GM10847 (cell line): ENCODE measurements around the gene MMD.
A peak's percentile ranks its signal among the peaks of the same experiment; 100 is the strongest.

Source experiments
- POLR2A ChIP-seq: IDR thresholded peaks from 2 replicates; pipeline ENCODE4 v1.6.1; 2011; ENCODE audit not compliant: insufficient read length; ENCODE audit errors: extremely low read depth

MMD gene

GRCh38 chr17:55421179-55421934, at the start of gene MMD:
MMD (minus strand) TSS chr17:55421835; CDS start chr17:55421695, 140 bp downstream.
- peak; percentile 37 for TF ChIP-seq POLR2A

DNA sequence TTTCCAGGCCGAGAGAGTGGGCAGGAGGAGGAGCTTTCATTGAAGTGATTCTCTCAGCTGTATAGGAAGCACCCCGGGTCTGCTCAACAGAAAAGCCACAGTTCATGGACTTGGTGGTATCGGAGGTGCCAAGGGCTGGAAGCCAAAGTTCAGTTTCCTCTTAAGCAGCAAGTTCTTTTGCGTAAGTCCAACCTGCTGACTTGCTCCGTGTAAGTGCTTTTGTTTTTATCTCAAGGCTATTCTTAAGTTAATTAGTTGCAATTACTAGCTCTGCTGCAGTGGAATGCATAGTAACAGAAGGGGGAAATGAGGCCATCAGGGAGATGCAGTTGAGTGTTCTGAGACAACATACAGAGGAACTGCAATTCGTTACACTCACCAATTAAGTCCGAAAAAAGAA, 45.0 kb upstream of the MMD start:
- no peak for TF ChIP-seq POLR2A

DNA sequence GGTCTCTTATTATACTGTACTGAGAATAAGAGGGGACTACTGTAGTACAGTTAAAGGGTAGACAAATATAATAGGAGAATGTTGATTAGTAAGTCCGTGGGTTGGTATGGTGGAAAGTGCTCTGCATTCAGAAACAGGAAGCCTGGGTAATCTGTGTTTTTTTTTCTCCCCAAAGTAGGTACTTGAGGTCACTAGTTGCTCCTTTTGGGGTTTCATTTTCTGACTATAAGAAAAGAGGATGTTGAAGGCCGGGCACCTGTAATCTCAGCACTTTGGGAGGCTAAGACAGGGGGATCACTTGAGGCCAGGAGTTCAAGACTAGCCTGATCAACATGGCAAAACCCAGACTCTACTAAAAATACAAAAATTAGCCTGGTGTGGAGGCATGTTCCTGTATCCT, 42.0 kb upstream of the MMD start:
- no peak for TF ChIP-seq POLR2A

- no peak for TF ChIP-seq POLR2A
These were observed 41.1 kb upstream of the MMD start for GRCh38 chr17:55462711-55463110.

- no peak for TF ChIP-seq POLR2A
These were observed 40.6 kb upstream of the MMD start for GRCh38 chr17:55462234-55462633.

- no peak for TF ChIP-seq POLR2A
These were observed 37.3 kb upstream of the MMD start for GRCh38 chr17:55458978-55459377.

GRCh38 chr17:55458287-55458900, 36.8 kb upstream of the MMD start:
- TF ChIP-seq POLR2A: no peak

GRCh38 chr17:55456307-55457240, 34.9 kb upstream of the MMD start:
- TF ChIP-seq POLR2A: no peak

- TF ChIP-seq POLR2A: no peak
These were observed 33.4 kb upstream of the MMD start for GRCh38 chr17:55454906-55455474.

DNA sequence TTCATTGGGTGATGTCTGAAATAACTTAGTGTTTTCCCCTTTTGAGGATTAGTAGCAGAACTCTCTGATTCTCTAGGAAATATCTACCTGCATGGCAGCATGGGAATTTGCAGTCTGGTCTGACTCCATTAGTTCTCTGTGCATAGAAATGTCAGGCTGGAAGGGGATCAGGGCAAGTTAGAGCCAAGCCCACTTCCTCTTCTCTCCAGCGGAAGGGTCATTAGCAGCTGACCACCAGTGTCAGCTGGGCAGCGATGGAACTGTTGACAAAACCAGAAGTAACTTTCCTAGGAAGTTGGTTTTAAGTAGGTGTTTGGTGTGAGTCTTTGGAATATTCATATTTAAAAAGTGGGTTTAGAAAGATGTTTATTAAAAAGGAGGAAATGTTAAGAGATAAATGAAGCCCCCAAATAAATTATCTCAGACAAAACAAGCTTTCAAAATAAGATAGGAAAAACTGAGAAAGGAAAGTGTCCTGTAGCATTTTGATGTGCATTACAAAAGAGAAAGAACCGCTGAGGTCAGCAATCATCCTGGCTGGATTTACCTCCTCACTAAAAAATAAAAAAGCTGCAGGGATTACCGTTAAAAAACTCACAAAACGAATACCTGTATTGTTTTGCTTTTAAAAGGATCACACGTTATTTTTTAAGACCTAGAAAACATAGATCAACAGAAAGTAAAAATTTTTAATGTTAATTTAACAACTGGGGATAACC, 32.4 kb upstream of the MMD start:
- TF ChIP-seq POLR2A: no peak

GRCh38 chr17:55452139-55452790, 30.6 kb upstream of the MMD start:
- no peak for TF ChIP-seq POLR2A

- no peak for TF ChIP-seq POLR2A
These were observed 30.1 kb upstream of the MMD start for GRCh38 chr17:55451758-55452138.

DNA sequence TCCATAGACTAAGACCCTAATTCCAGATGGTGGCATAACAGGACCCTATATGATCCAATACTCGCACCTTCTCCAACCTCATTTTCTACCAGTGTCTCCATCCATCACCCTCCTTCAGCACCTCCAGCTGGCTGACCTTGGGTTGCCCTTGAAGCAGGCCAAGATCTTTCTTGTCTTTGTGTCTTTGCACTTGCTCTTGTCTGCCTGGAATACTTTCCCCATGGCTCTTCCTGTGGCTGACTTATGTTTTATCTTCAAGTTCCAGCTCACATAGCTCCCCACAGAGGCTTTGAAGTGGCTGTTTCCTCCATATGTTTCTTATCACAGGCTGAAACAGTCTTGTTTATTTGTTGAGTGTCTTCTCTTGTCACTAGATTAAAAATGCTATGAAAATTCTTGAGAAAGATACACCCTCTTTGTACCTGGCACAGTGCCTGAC, 29.6 kb upstream of the MMD start:
- no peak for TF ChIP-seq POLR2A

GRCh38 chr17:55450232-55450825, 28.7 kb upstream of the MMD start:
- TF ChIP-seq POLR2A: no peak
